IMR-90 (cell line): ENCODE measurements around the gene PDGFA. TPM values are rescaled to one million over a fixed set of nuclear protein-coding genes. Genes with fewer than 3 reads are reported as not detected.

Experiments used
- ATAC-seq: fragments of 200-7000 bp; cut with Tn5 transposase; 2 replicates; pipeline ENCODE4 v1.9.1; 2020; ENCODE audit warnings: low read depth, mild to moderate bottlenecking, moderate library complexity
- BruUV-seq: library from RNA; stranded (reverse); fragments of 400-500 nt; replicated peaks from 2 replicates; lab custom pipeline; 2021; lab: Mats Ljungman, UMichigan
- CTCF ChIA-PET: fragments of 300-600 bp; formaldehyde crosslinking; extraction: SDS; loops from one replicate; lab custom pipeline; 2021; ENCODE audit warnings: antibody characterized with exemption; lab: Yijun Ruan, JAX
- POLR2A ChIA-PET: fragments of 300-600 bp; sonication (Branson Sonifier 250); formaldehyde crosslinking; loops from one replicate; lab custom pipeline; 2022; ENCODE audit warnings: antibody characterized with exemption; ENCODE audit not compliant: unreplicated experiment; lab: Charles Lee
- DNase-seq: peaks from one replicate; pipeline ENCODE4 v3.0.0; 2013
- H2AFZ ChIP-seq: replicated peaks from 2 replicates; pipeline ENCODE3; 2013; ENCODE audit warnings: low read length, mild to moderate bottlenecking; ENCODE audit not compliant: poor library complexity
- H2AK5ac ChIP-seq: 2 replicates; pipeline ENCODE4 v1.6.1; 2013; ENCODE audit warnings: low read depth, low read length, inconsistent platforms
- H2AK9ac ChIP-seq: replicated peaks from 2 replicates; pipeline ENCODE3; 2013; ENCODE audit warnings: mild to moderate bottlenecking, low read depth, low read length, moderate library complexity; ENCODE audit not compliant: poor library complexity
- H2BK120ac ChIP-seq: 2 replicates; pipeline ENCODE4 v1.6.1; 2013; ENCODE audit warnings: low read depth, low read length, inconsistent platforms
- H2BK15ac ChIP-seq: 3 replicates; pipeline ENCODE4 v1.6.1; 2013; ENCODE audit warnings: low read depth, low read length, inconsistent platforms
- H2BK20ac ChIP-seq: 2 replicates; pipeline ENCODE4 v1.6.1; 2013; ENCODE audit warnings: low read depth, mild to moderate bottlenecking, inconsistent platforms, low read length, moderate library complexity
- H2BK5ac ChIP-seq: 2 replicates; pipeline ENCODE4 v1.6.1; 2013; ENCODE audit warnings: mild to moderate bottlenecking, low read depth, low read length, inconsistent platforms; ENCODE audit not compliant: poor library complexity, severe bottlenecking
- H3K14ac ChIP-seq: replicated peaks from 2 replicates; pipeline ENCODE4 v1.6.1; 2013; ENCODE audit warnings: low read depth, low read length, inconsistent platforms
- H3K18ac ChIP-seq: 2 replicates; pipeline ENCODE4 v1.6.1; 2013; ENCODE audit warnings: low read depth, low read length, control low read depth
- H3K23ac ChIP-seq: 2 replicates; pipeline ENCODE4 v1.6.1; 2013; ENCODE audit warnings: low read depth, low read length, inconsistent platforms
- H3K27ac ChIP-seq: 2 replicates; pipeline ENCODE4 v1.5.1; 2013; ENCODE audit warnings: mild to moderate bottlenecking, control low read depth, low read length; ENCODE audit not compliant: insufficient read depth
- H3K27me3 ChIP-seq: 2 replicates; pipeline ENCODE4 v1.6.1; 2013; ENCODE audit warnings: low read length; ENCODE audit not compliant: control insufficient read depth, insufficient read depth
- H3K36me3 ChIP-seq: 2 replicates; pipeline ENCODE4 v1.6.1; 2013; ENCODE audit warnings: low read length, mixed read lengths; ENCODE audit not compliant: control insufficient read depth, insufficient read depth
- H3K4ac ChIP-seq: 2 replicates; pipeline ENCODE4 v1.6.1; 2013; ENCODE audit warnings: low read depth, low read length, inconsistent platforms
- H3K4me1 ChIP-seq: 2 replicates; pipeline ENCODE4 v1.6.1; 2013; ENCODE audit warnings: low read length, mixed read lengths; ENCODE audit not compliant: control insufficient read depth, insufficient read depth
- H3K4me2 ChIP-seq: 2 replicates; pipeline ENCODE4 v1.6.1; 2013; ENCODE audit warnings: low read depth, mild to moderate bottlenecking, control low read depth, low read length, moderate library complexity
- H3K4me3 ChIP-seq: 2 replicates; pipeline ENCODE4 v1.5.1; 2013; ENCODE audit warnings: low read depth, mild to moderate bottlenecking, control low read depth, low read length, moderate library complexity; ENCODE audit not compliant: insufficient read depth
- H3K56ac ChIP-seq: 2 replicates; pipeline ENCODE4 v1.6.1; 2013; ENCODE audit warnings: low read length, inconsistent platforms; ENCODE audit not compliant: insufficient read depth; ENCODE audit errors: extremely low read depth
- H3K79me1 ChIP-seq, 2 experiments: 2 replicates each; pipeline ENCODE4 v1.6.1; 2013; ENCODE audit warnings: low read length in 2 of 2, inconsistent platforms in 1 of 2, low read depth in 1 of 2
- H3K9ac ChIP-seq: 2 replicates; pipeline ENCODE4 v1.6.1; 2013; ENCODE audit warnings: low read depth, low read length, control low read depth
- H3K9me1 ChIP-seq: 2 replicates; pipeline ENCODE4 v1.6.1; 2013; ENCODE audit warnings: low read length, inconsistent platforms; ENCODE audit not compliant: insufficient read depth
- H3K9me3 ChIP-seq: 2 replicates; pipeline ENCODE4 v1.6.1; 2013; ENCODE audit warnings: low read length; ENCODE audit not compliant: control insufficient read depth, insufficient read depth
- H4K20me1 ChIP-seq: 2 replicates; pipeline ENCODE4 v1.6.1; 2013; ENCODE audit warnings: low read length, inconsistent platforms; ENCODE audit not compliant: insufficient read depth
- H4K5ac ChIP-seq: 2 replicates; pipeline ENCODE4 v1.6.1; 2013; ENCODE audit warnings: mild to moderate bottlenecking, low read depth, low read length, control low read depth
- H4K8ac ChIP-seq, 2 experiments: 2 replicates each; pipeline ENCODE4 v1.6.1; 2013; ENCODE audit warnings: low read depth in 2 of 2, low read length in 2 of 2, control low read depth in 1 of 2, inconsistent platforms in 1 of 2
- H4K91ac ChIP-seq: 2 replicates; pipeline ENCODE4 v1.6.1; 2013; ENCODE audit warnings: low read depth, low read length, inconsistent platforms; ENCODE audit not compliant: insufficient read depth
- BHLHE40 ChIP-seq: fragments of 150-350 bp; IDR thresholded peaks from 2 replicates; pipeline ENCODE4 v1.6.1; 2016; ENCODE audit warnings: mild to moderate bottlenecking, low read depth, low read length
- CEBPB ChIP-seq: IDR thresholded peaks from 2 replicates; pipeline ENCODE4 v1.6.1; 2012; ENCODE audit warnings: low read depth, low read length, improper control_type of control experiment
- FOS ChIP-seq: fragments of 150-350 bp; IDR thresholded peaks from 2 replicates; pipeline ENCODE4 v1.6.1; 2016; ENCODE audit warnings: low read depth, low read length
- MAFK ChIP-seq: IDR thresholded peaks from 2 replicates; pipeline ENCODE4 v1.6.1; 2012; ENCODE audit warnings: low read depth, low read length, improper control_type of control experiment
- MAZ ChIP-seq: IDR thresholded peaks from 2 replicates; pipeline ENCODE4 v1.6.1; 2012; ENCODE audit warnings: low read depth, mild to moderate bottlenecking, low read length, improper control_type of control experiment, moderate library complexity, borderline replicate concordance
- NFE2L2 ChIP-seq: fragments of 150-350 bp; IDR thresholded peaks from 2 replicates; pipeline ENCODE4 v1.6.1; 2016; ENCODE audit warnings: low read depth, mild to moderate bottlenecking, low read length
- POLR2A ChIP-seq: IDR thresholded peaks from 2 replicates; pipeline ENCODE4 v1.6.1; 2012; ENCODE audit warnings: mild to moderate bottlenecking, low read depth, low read length
- RAD21 ChIP-seq: IDR thresholded peaks from 2 replicates; pipeline ENCODE4 v1.6.1; 2012; ENCODE audit warnings: low read length, improper control_type of control experiment
- SMC3 ChIP-seq: fragments of 150-350 bp; IDR thresholded peaks from 2 replicates; pipeline ENCODE4 v1.6.1; 2016; ENCODE audit warnings: low read depth, mild to moderate bottlenecking, antibody characterized with exemption, low read length, moderate library complexity
- WGBS, 2 experiments: methylation state at CpG; one replicate each; pipeline versions ENCODE4 v1.1.5 to v1.1.7; 2013; ENCODE audit warnings: missing lambda C conversion rate in 2 of 2; ENCODE audit not compliant: insufficient read length in 1 of 2; ENCODE audit errors: extremely low coverage in 2 of 2; 5-methylcytosine and 5-hydroxymethylcytosine counted together
- dilution Hi-C: fragments of 300-500 bp; cut with HindIII; formaldehyde crosslinking; loops from one replicate; pipeline ENCODE4 v1.14.3; 2018; ENCODE audit warnings: low sequenced_read_pairs; ENCODE audit not compliant: unreplicated experiment
- in situ Hi-C: fragments of 300-500 bp; cut with MboI; formaldehyde crosslinking; loops from 3 replicates; pipeline ENCODE4 v1.14.3; 2019; ENCODE audit warnings: low sequenced_read_pairs, inconsistent platforms, mixed read lengths
- intact Hi-C: fragments of 100-400 bp; cut with micrococcal nuclease; formaldehyde crosslinking; loops from 2 replicates; pipeline ENCODE4 v1.10.0; 2022
- polyA plus RNA-seq, 3 experiments: library from polyadenylated mRNA; depleted of rRNA; stranded (reverse); fragments of >200 nt; gene quantifications; 2 replicates each; pipeline ENCODE4 v1.2.3, GENCODE V29; 2012; ENCODE audit warnings: low replicate concordance in 1 of 3
- total RNA-seq: library from RNA; depleted of rRNA; stranded (reverse); fragments of >200 nt; gene quantifications from 2 replicates; pipeline ENCODE4 v1.2.3, GENCODE V29; 2012
- TF ChIP-seq, protein P1 (sequence below): fragments of 150-350 bp; IDR thresholded peaks from 2 replicates; pipeline ENCODE4 v1.6.1; 2017; ENCODE audit warnings: mild to moderate bottlenecking, antibody characterized with exemption, low read length, low read depth
- TF ChIP-seq, protein P2 (sequence below): fragments of 150-350 bp; IDR thresholded peaks from 2 replicates; pipeline ENCODE4 v1.6.1; 2016; ENCODE audit warnings: low read depth, mild to moderate bottlenecking, low read length, moderate library complexity, borderline replicate concordance
- TF ChIP-seq, protein P3 (sequence below): conservative IDR thresholded peaks from 2 replicates; pipeline ENCODE4 v1.5.1; 2012; ENCODE audit warnings: mild to moderate bottlenecking, low read depth, low read length, improper control_type of control experiment

Gene PDGFA
- total and polyA plus RNA-seq, 2 of the 4 experiments (the other 2 are of a cell fraction), result 3.3 to 3.8 TPM

DNA sequence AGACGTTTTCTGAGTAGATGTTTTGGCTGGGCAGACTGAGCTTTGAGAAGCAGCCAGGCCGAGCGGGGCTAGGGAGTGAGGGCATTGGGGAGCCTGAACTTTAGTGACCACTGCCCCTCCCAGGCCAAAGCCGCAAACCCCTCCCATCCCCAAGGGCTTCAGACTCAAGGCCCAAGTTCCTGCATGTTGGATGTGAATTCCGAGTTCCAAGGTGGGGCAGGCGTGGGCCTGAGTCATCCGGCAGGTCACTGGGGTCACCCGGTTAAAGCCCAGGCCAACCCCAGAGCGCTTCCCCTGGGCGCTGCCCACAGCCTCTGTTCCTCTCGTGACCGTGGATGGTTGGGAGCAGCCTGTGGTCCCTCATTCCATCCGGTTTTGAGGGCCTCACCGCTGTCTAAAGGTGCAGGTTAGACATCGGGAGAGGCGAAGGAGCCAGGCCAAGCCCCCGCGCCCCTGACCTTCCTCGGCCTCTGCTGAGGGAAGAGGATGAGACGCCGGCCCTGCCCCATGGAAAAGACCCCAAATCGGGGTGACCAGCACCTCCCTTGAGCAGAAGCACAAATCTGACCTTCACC is 6.9 kb upstream of the PDGFA start:
- no peaks in the 10 kb centered on the region for H4K20me1 ChIP-seq
- H2BK15ac ChIP-seq, result no peak overlapping the region
- H2BK20ac ChIP-seq, result no peak overlapping the region
- H4K91ac ChIP-seq, result no peak overlapping the region
- no peaks in the 10 kb centered on the region for H3K36me3 ChIP-seq
- no peak overlapping the region for H2AK9ac ChIP-seq
- H3K18ac ChIP-seq, result no peak overlapping the region
- no peaks in the 10 kb centered on the region for H3K9me1 ChIP-seq
- H2AFZ ChIP-seq, result no peak overlapping the region
- no peak overlapping the region for H3K56ac ChIP-seq
- BruUV-seq, result no TSS peak
- ChIA-PET CTCF (no interaction called here), POLR2A (no interaction called here)
- H3K27me3 ChIP-seq, result peaks cover 38% of the 10 kb centered on the region
- H2BK120ac ChIP-seq, result no peak overlapping the region
- H3K14ac ChIP-seq, result no peak overlapping the region
- no peak overlapping the region for H3K4me2 ChIP-seq
- H3K23ac ChIP-seq, result no peak overlapping the region
- ATAC-seq (no peak), DNase-seq (no peak)
- no peak overlapping the region for H3K4ac ChIP-seq
- no peak overlapping the region for H3K27ac ChIP-seq
- 96% methylated on average over 4 of the region's 22 CpGs; no CpG with 5 or more reads in 1 of the 2 experiments for WGBS, 2 experiments
- 0 out of 2 replicates have a peak, but pooled peaks cover 3% of the 10 kb centered on the region for H3K4me1 ChIP-seq
- no peak overlapping the region for H4K8ac ChIP-seq
- H2BK5ac ChIP-seq, result no peak overlapping the region
- dilution Hi-C loops (no loop called here), intact Hi-C loops (no loop called here), in situ Hi-C loops (no loop called here)
- H2AK5ac ChIP-seq, result no peak overlapping the region
- 0 out of 2 replicates have a peak, but pooled peaks cover 3% of the 10 kb centered on the region for H3K9me3 ChIP-seq
- H3K79me1 ChIP-seq, result no peaks in the 10 kb centered on the region
- no peak overlapping the region for H3K4me3 ChIP-seq
- H4K5ac ChIP-seq, result no peak overlapping the region
- TF ChIP-seq CEBPB (no peak), MAFK (no peak), RAD21 (no peak), MAZ (no peak), FOS (no peak), BHLHE40 (no peak), SMC3 (no peak), NFE2L2 (no peak), POLR2A (no peak)
- TF ChIP-seq, protein P1, sequence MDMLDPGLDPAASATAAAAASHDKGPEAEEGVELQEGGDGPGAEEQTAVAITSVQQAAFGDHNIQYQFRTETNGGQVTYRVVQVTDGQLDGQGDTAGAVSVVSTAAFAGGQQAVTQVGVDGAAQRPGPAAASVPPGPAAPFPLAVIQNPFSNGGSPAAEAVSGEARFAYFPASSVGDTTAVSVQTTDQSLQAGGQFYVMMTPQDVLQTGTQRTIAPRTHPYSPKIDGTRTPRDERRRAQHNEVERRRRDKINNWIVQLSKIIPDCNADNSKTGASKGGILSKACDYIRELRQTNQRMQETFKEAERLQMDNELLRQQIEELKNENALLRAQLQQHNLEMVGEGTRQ, result no peak
- TF ChIP-seq, protein P2, sequence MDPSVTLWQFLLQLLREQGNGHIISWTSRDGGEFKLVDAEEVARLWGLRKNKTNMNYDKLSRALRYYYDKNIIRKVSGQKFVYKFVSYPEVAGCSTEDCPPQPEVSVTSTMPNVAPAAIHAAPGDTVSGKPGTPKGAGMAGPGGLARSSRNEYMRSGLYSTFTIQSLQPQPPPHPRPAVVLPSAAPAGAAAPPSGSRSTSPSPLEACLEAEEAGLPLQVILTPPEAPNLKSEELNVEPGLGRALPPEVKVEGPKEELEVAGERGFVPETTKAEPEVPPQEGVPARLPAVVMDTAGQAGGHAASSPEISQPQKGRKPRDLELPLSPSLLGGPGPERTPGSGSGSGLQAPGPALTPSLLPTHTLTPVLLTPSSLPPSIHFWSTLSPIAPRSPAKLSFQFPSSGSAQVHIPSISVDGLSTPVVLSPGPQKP, result no peak
- TF ChIP-seq, protein P3, sequence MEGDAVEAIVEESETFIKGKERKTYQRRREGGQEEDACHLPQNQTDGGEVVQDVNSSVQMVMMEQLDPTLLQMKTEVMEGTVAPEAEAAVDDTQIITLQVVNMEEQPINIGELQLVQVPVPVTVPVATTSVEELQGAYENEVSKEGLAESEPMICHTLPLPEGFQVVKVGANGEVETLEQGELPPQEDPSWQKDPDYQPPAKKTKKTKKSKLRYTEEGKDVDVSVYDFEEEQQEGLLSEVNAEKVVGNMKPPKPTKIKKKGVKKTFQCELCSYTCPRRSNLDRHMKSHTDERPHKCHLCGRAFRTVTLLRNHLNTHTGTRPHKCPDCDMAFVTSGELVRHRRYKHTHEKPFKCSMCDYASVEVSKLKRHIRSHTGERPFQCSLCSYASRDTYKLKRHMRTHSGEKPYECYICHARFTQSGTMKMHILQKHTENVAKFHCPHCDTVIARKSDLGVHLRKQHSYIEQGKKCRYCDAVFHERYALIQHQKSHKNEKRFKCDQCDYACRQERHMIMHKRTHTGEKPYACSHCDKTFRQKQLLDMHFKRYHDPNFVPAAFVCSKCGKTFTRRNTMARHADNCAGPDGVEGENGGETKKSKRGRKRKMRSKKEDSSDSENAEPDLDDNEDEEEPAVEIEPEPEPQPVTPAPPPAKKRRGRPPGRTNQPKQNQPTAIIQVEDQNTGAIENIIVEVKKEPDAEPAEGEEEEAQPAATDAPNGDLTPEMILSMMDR, result no peak
- no peak overlapping the region for H3K9ac ChIP-seq
